ENCODE data around the gene IFT25. TPM values are rescaled to one million over a fixed set of nuclear protein-coding genes. Genes with fewer than 3 reads are reported as not detected.
"Not testable (repeated sequence)": the region's sequence is repeated elsewhere in the genome, so short reads cannot be mapped to it uniquely, and the experiment has no call there.

Gene IFT25
- 10 to 100 TPM in 6 of 10 donors, 1 to 10 TPM in 4; 7.8 to 16.0 (median 10.7) TPM for total RNA-seq
- polyA plus RNA-seq = 10 to 100 TPM in 1 of 2 donors, 1 to 10 TPM in 1; 9.9 to 12.3 TPM
- long read RNA-seq, donor 1, partial matches to known transcripts = 1 of 7 reads
- long read RNA-seq, donor 1, other reads (novel, unspliced or antisense) = 2 of 7 reads
- long read RNA-seq, donor 2, transcript HSPB11-201 (6 exons, 915 nt) = major isoform, 10 of 19 reads
- long read RNA-seq, donor 2, partial matches to known transcripts = 7 of 19 reads
- long read RNA-seq, donor 2, other reads (novel, unspliced or antisense) = 2 of 19 reads
- long read RNA-seq, donor 3, partial matches to known transcripts = 0 of 1 reads
- long read RNA-seq, donor 3, other reads (novel, unspliced or antisense) = 0 of 1 reads

GRCh38 chr1:53945433-53946251 lies at the start of gene IFT25:
Gene IFT25, minus strand, starts transcription at chr1:53945699. Its CDS starts 5,617 bp downstream, at chr1:53940082.
- Histone ChIP-seq H3K27me3 (no peaks in the 10 kb centered on the region), H3K4me3 (peak within 1 kb of the TSS; percentile 59 to 97 (median 87)), H3K4me1 (peaks cover 0 to 52% (median 39%) of the 10 kb centered on the region in 9 donors), H3K9me3 (no peaks in the 10 kb centered on the region), H3K36me3 (peaks cover 0 to 11% (median 0%) of the 10 kb centered on the region in 9 donors), H3K27ac (peak within 1 kb of the TSS; percentile 83 to 95 (median 89))
- 0% methylated on average over 86 to 90 of the region's 90 CpGs for WGBS, 2 donors
- peak; percentile 96 to 98 for DNase-seq
- TF ChIP-seq, protein P1, sequence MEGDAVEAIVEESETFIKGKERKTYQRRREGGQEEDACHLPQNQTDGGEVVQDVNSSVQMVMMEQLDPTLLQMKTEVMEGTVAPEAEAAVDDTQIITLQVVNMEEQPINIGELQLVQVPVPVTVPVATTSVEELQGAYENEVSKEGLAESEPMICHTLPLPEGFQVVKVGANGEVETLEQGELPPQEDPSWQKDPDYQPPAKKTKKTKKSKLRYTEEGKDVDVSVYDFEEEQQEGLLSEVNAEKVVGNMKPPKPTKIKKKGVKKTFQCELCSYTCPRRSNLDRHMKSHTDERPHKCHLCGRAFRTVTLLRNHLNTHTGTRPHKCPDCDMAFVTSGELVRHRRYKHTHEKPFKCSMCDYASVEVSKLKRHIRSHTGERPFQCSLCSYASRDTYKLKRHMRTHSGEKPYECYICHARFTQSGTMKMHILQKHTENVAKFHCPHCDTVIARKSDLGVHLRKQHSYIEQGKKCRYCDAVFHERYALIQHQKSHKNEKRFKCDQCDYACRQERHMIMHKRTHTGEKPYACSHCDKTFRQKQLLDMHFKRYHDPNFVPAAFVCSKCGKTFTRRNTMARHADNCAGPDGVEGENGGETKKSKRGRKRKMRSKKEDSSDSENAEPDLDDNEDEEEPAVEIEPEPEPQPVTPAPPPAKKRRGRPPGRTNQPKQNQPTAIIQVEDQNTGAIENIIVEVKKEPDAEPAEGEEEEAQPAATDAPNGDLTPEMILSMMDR (IDR thresholded peaks at IDR 0.05) = peak in 1 of 9 donors; percentile 32
- intact Hi-C loops (cut with DNase I) = loop anchor here in 8 of 10 donors (2.0 to 10.0 kb wide), 8 partner anchors 53 to 109 kb away; partner anchors contain the start of genes YIPF1 (in 6 of the 8), TCEANC2 (in 2 of the 8), TMEM59 (in 2 of the 8) and DIO1 (in 1 of the 8)
- ATAC-seq = peak; percentile 93 to 98 (median 94)

- 92 to 95% methylated on average over 2 of the region's 2 CpGs for WGBS, 2 donors
- ATAC-seq; H3K27ac ChIP-seq; H3K9me3 ChIP-seq; H3K27me3 ChIP-seq; H3K36me3 ChIP-seq; H3K4me1 ChIP-seq; H3K4me3 ChIP-seq; intact Hi-C loops (cut with DNase I); DNase-seq: not testable (repeated sequence)
Observed at GRCh38 chr1:53994516-53994915, 49.0 kb upstream of the IFT25 start.

DNA sequence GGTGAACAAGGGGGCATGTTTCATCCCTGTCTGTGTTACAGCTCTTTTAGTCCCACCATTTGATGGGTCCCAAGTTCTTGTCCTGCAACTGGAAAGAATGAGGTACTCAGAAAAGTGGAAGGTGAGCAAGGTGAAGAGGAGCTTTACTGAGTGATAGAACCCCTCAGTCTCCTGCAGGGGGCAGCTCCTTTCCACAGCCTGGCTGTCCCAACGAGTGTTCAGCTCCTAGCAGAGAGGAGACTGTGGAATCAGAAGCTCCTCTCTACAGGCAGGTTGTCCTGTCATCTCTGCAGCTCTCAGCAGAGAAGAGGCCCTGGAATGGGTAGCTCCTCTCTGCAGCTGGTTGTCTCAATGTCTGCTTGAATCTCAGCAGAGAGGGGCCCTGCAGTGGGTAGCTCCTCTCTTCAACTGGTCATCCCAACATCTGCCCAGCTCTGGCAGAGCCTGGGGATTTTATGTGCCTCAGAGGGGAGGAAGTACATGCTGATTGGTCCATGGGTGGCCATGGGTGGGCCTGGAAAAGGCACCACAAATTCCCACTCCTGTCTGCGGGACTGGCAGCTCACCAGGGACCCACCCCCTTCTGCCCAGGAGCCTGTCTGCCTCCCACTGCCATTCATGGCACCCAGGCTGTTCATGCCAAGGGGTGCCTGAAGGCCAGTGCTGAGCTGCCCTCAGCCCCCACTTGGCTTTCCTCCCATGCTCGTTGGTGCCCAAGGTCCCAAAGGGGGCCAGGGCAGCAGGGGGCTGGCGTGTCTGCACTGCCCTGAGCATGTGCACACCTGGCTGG lies 46.8 kb upstream of the IFT25 start:
- Histone ChIP-seq H3K27ac (no peak overlapping the region), H3K4me3 (no peak overlapping the region), H3K36me3 (no peaks in the 10 kb centered on the region), H3K4me1 (no peaks in the 10 kb centered on the region), H3K9me3 (no peaks in the 10 kb centered on the region), H3K27me3 (no peaks in the 10 kb centered on the region)
- TF ChIP-seq, protein P1 (IDR thresholded peaks at IDR 0.05) = peak in 7 of 9 donors; percentile 22 to 44 (median 36)
- intact Hi-C loops (cut with DNase I) = no loop called here
- 72 to 74% methylated on average over 4 of the region's 4 CpGs for WGBS, 2 donors
- DNase-seq (no peak), ATAC-seq (peak in 6 of 8 donors; percentile 53 to 70 (median 62))

DNA sequence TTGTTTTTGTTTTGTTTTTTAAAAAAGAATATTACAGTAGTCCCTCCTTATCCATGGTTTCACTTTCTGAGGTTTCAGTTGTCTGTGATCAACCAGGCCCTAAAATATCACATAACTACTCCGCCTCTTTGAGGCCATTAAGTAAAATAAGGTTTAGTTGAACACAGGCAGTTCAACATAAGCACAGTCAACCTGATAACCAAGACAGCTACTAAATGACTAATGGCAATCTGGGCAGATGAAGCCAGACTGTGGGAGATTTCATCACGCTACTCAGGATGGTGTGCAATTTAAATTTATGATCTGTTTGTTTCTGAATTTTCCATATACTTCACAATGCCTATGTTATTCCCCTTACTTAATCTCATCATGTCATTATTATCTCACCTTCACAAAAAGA lies 42.4 kb upstream of the IFT25 start:
- intact Hi-C loops (cut with DNase I) = no loop called here
- ATAC-seq (no peak), DNase-seq (no peak)

More for the DNA sequence above, 42.4 kb upstream of the IFT25 start:
- Histone ChIP-seq H3K36me3 (no peaks in the 10 kb centered on the region), H3K4me3 (no peak overlapping the region), H3K4me1 (peaks cover 0 to 4% (median 0%) of the 10 kb centered on the region in 9 donors), H3K27ac (no peak overlapping the region), H3K9me3 (no peaks in the 10 kb centered on the region), H3K27me3 (no peaks in the 10 kb centered on the region)
- WGBS, 2 donors = 88 to 94% methylated on average over 2 of the region's 2 CpGs
- TF ChIP-seq, protein P1 (IDR thresholded peaks at IDR 0.05) = no peak

All from heart right ventricle (tissue), 16 donors.